Measurements from ENCODE around the gene PTCD1. TPM values are rescaled to one million over a fixed set of nuclear protein-coding genes. Genes with fewer than 3 reads are reported as not detected.
"Not testable (repeated sequence)": the region's sequence is repeated elsewhere in the genome, so short reads cannot be mapped to it uniquely, and the experiment has no call there.

PTCD1 gene
- total RNA-seq, 2 experiments from 2014 or later, result 6.6 to 7.5 TPM

DNA sequence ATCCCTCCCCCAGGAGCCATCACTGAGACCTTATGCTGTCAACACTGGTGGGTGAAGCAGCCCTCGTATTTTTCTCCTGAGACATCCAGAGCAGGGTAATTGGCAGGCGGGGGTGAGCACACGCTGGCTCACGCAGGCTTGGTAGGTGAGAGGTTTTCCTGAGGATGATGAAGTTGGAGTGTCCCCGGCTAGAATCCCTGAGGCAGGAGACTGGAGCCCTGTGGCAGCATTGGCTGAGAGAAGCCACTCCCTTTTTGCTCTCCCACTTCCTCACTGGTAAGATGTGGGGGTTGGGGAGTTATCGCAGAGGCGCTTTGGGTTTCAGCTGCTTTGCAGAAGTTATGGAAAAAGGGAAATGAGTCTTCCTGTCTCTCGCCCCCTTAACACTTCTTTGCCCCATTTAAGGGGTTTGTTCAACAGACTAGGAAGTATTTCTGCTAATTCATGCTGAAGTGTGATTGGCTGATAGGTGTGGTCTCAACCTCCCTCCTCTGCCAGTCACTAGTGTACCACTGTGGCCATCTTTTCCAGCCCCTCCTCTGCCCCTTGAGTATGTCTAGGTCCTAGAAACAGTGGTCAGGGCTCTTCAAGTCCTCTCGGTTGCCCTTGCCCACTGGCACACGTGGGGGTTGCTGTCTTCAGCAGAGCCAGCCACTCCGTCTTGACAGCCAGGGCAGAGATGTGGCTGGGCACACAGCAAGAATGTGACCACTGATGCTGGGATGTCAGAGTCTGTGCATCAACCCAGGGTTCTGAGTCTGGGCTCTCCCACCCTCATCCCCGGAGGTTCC lies 58.4 kb downstream of the PTCD1 start:
- H3K27me3 Mint-ChIP-seq, result no peaks in the 10 kb centered on the region
- ChIA-PET CTCF (interaction anchor here (0.5 to 1.5 kb wide), 2 partner anchors 10 to 13 kb away, joined by 3 read pairs; no protein-coding TSS in a partner anchor), POLR2A (interaction anchor here (0.9 to 8.2 kb wide), 8 partner anchors 11 to 178 kb away, joined by 3 to 93 read pairs (median 8); partner anchors contain the start of genes BUD31, PDAP1 and ZNF655)
- H3K36me3 Mint-ChIP-seq (ENCODE audit: low read depth), result peaks cover 57% of the 10 kb centered on the region
- peaks cover 63% of the 10 kb centered on the region for H3K4me1 Mint-ChIP-seq
- no peaks in the 10 kb centered on the region for H3K9me3 Mint-ChIP-seq
- H3K4me3 Mint-ChIP-seq, result peak overlapping the region; percentile 77
- H3K27ac Mint-ChIP-seq, result peak overlapping the region; percentile 97
- peak; percentile 54 for DNase-seq

DNA sequence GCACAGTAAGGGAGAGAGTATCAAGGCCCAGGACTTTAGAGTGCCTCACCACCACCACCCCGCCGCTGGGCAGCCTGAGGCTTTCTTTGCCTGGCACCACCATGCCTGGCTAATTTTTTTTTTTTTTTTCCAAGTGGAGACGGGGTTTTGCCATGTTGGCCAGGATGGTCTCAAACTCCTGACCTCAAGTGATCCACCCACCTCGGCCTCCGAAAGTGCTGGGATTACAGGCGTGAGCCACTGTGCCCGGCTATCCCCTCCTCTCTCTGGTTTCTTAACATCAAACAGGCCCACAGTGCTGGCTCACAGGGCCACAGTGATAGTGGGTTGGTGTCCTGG lies 58.9 kb downstream of the PTCD1 start:
- Mint-ChIP-seq H3K27ac (peak overlapping the region; percentile 97), H3K36me3 (ENCODE audit: low read depth) (peaks cover 57% of the 10 kb centered on the region), H3K4me1 (peaks cover 62% of the 10 kb centered on the region), H3K4me3 (peak overlapping the region; percentile 77)
- H3K27me3 Mint-ChIP-seq, H3K9me3 Mint-ChIP-seq, DNase-seq: not testable (repeated sequence)
- CTCF ChIA-PET, result interaction anchor here (0.5 to 1.5 kb wide), 2 partner anchors 9 to 12 kb away, joined by 3 read pairs; no protein-coding TSS in a partner anchor
- POLR2A ChIA-PET, result interaction anchor here (0.7 to 8.2 kb wide), 10 partner anchors 11 to 178 kb away, joined by 3 to 93 read pairs (median 4); partner anchors contain the start of genes BUD31, CPSF4, PDAP1 and PTCD1

DNA sequence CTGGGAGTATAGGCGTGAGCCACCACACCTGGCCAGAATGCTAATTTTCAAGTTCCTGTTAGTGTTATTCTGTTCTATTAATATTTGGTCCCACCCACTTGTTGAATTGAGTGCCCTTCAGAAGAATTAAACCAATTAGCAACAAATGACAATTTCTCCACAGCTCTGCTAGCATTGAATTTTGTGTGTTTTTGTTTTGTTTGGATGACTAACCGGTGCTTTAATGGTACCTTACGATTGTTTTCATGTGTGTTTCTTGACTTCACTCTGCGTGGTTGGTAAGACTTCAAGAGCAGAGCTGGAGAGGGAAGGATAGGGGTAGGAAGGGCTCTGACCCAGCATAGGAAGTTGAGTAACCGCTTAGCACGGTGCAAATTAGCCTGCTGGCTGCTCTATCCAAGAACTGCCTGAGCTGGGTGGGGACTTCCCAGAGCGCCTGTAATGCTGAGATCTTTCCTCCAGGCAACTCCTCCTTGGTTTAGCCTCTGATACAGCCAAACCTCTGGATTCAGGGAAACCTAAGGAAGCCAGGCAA lies 59.5 kb downstream of the PTCD1 start:
- POLR2A ChIA-PET, result interaction anchor here (0.6 to 8.2 kb wide), 11 partner anchors 10 to 179 kb away, joined by 3 to 93 read pairs (median 4); partner anchors contain the start of genes BUD31, CPSF4, PDAP1 and PTCD1
- Mint-ChIP-seq H3K27me3 (no peaks in the 10 kb centered on the region), H3K4me3 (peak overlapping the region; percentile 77), H3K36me3 (ENCODE audit: low read depth) (peaks cover 53% of the 10 kb centered on the region), H3K27ac (peak overlapping the region; percentile 97), H3K9me3 (no peaks in the 10 kb centered on the region), H3K4me1 (peaks cover 57% of the 10 kb centered on the region)
- peak; percentile 56 for DNase-seq
- CTCF ChIA-PET, result interaction anchor here (1.5 kb wide), 1 partner anchor 9 kb away, joined by 3 read pairs; no protein-coding TSS in a partner anchor

DNA sequence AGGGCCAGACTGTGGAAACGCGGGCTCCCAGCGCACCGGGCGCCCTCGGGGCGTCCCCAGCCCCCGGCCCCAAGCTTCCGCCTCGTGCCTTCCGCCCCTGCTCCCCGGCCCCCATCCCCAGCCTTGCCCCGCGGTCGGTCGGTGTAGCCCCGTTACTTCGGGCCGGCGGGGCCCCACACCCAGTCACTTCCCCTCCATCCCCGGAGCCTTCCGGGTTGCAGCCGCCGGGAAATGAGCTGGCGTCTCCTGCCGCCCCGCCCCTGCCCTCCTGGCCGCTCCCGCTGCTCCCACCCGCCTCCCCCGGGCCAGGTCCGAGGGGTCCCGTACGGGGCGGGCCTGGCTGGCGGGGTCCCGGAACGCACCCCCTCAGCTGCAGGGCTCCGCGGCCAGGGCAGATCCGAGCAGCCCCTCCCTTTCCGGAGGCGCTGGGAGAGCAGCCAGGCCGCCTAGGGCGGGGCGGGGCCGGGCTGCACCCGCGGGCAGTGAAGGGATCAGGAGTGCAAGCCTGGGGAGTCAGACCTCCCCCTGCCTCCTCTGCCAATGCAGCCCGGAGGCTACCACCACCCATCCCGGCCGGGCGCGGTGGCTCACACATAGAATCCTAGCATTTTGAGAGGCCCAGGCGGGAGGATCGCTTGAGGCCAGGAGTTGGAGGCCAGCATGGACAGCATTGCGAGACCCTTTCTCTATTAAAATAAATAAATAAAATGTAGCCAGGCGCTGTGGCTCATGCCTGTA lies 63.4 kb downstream of the PTCD1 start:
- Mint-ChIP-seq H3K36me3 (ENCODE audit: low read depth) (peaks cover 30% of the 10 kb centered on the region), H3K4me3 (peak overlapping the region; percentile 80), H3K4me1 (peaks cover 46% of the 10 kb centered on the region), H3K27me3 (no peaks in the 10 kb centered on the region), H3K27ac (peak overlapping the region; percentile 83), H3K9me3 (no peaks in the 10 kb centered on the region)
- DNase-seq, result peak; percentile 79
- ChIA-PET CTCF (interaction anchor here (1.4 kb wide), 1 partner anchor 11 kb away, joined by 3 read pairs; no protein-coding TSS in a partner anchor), POLR2A (interaction anchor here (0.6 to 8.2 kb wide), 16 partner anchors 8 to 183 kb away, joined by 3 to 93 read pairs (median 4); partner anchors contain the start of genes BUD31, PDAP1, ZKSCAN5 and ZNF655)

DNA sequence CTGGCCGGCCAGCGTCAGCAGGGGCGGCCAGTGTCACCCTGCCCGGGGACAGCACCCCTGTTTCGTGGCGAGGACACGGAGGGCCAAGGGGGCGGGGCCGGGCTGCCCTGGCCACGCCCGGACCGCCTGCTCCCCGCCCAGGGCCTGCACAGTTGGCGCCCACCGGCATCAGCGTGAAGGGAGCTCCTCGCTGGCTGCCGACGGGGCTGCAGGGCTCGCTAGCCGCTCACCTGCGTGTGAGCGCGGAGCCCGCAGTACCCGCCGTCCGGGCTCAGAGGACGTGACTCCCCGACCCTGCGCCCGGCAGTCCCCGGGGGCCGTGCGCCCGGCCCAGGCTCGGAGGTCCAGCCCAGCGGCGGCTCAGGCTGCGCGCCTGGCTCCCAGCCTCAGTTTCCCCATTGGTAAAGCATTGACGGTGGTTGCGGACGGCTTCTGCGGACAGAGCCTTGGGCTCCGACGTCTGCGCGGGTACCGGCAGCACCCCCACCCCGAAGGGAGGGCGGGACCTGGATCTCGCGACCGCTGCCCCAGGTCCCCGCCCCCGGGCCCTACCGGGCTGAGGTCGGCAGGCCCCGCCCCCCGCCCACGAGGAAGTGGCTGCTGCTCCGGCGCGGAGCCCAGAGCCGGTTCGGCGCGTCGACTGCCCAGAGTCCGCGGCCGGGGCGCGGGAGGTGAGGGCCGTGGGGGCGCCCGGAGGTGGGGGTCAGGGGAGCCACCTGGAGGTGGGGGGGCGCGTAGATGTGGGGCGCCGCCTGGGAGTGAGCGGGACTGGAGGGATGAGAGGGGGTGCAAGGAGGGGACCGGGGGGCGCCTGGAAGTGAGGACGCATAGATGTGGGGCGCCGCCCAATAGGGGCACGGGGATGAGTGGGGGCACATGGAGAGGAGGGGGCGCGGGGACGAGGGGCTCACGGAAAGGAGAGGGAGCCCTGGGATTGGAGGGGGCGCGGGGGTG lies 64.2 kb downstream of the PTCD1 start, which contains the start of gene ARPC1B:
Gene ARPC1B, plus strand, starts transcription at position 620 of the 954 bp plus-strand sequence. CDS start 10,985 bp downstream, outside the sequence.
- ChIA-PET CTCF (interaction anchor here (1.4 kb wide), 1 partner anchor 12 kb away, joined by 3 read pairs; no protein-coding TSS in a partner anchor), POLR2A (interaction anchor here (0.5 to 8.2 kb wide), 16 partner anchors 7 to 184 kb away, joined by 3 to 93 read pairs (median 4); partner anchors contain the start of genes BUD31, PDAP1 and ZNF655)
- DNase-seq, result peak; percentile 87
- Mint-ChIP-seq H3K4me1 (peaks cover 48% of the 10 kb centered on the region), H3K9me3 (no peaks in the 10 kb centered on the region), H3K27me3 (no peaks in the 10 kb centered on the region), H3K4me3 (peak within 1 kb of the TSS; percentile 80), H3K36me3 (ENCODE audit: low read depth) (peaks cover 25% of the 10 kb centered on the region), H3K27ac (peak within 1 kb of the TSS; percentile 83)

DNA sequence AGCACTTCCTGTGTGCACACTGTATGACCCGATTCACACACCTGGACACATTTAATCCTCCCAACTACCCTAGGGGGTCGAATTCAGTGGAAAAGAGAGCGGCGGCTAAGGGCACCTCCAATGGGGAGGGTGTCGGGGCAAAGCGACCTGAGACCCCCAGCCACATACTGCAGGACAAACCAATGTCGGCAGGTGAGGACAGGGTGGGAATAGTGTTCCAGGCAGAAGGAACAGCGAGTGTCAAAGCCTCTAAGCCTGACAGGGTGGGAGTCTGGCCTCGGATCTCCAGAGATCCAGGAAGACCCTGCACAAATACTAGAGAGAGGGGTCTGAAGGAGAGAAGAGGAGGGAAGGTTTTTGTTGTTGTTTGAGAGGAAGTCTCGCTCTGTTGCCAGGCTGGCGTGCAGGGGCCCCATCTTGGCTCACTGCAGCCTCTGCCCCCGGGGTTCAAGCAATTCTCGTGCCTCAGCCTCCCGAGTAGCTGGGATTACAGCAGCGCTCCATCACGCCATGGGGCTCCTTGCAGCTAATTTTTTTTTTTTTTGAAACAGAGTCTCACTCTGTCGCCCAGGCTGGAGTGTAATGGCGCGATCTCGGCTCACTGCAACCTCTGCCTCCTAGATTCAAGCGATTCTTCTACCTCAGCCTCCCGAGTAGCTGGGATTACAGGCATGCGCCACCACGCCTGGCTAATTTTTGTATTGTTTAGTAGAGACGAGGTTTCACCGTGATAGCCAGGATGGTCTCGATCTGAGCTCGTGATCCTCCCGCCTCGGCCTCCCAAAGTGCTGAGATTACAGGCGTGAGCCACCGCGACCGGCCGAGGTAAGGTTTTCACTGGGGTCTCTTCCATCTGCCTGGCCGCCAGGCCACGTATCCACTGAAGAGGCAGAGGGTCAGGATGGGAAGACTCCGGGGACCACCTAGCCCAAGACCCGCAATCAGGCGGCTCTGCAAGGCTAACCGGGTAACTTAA lies 65.2 kb downstream of the PTCD1 start:
- no peaks in the 10 kb centered on the region for H3K27me3 Mint-ChIP-seq
- CTCF ChIA-PET, result no interaction called here
- H3K9me3 Mint-ChIP-seq, result no peaks in the 10 kb centered on the region
- H3K36me3 Mint-ChIP-seq (ENCODE audit: low read depth), result peaks cover 24% of the 10 kb centered on the region
- POLR2A ChIA-PET, result interaction anchor here (0.6 to 8.2 kb wide), 8 partner anchors 13 to 42 kb away, joined by 3 to 93 read pairs (median 6); partner anchors contain the start of genes BUD31 and PDAP1
- DNase-seq, result no peak
- peak overlapping the region; percentile 69 for H3K4me3 Mint-ChIP-seq
- H3K27ac Mint-ChIP-seq, result peak overlapping the region; percentile 63
- peaks cover 48% of the 10 kb centered on the region for H3K4me1 Mint-ChIP-seq

DNA sequence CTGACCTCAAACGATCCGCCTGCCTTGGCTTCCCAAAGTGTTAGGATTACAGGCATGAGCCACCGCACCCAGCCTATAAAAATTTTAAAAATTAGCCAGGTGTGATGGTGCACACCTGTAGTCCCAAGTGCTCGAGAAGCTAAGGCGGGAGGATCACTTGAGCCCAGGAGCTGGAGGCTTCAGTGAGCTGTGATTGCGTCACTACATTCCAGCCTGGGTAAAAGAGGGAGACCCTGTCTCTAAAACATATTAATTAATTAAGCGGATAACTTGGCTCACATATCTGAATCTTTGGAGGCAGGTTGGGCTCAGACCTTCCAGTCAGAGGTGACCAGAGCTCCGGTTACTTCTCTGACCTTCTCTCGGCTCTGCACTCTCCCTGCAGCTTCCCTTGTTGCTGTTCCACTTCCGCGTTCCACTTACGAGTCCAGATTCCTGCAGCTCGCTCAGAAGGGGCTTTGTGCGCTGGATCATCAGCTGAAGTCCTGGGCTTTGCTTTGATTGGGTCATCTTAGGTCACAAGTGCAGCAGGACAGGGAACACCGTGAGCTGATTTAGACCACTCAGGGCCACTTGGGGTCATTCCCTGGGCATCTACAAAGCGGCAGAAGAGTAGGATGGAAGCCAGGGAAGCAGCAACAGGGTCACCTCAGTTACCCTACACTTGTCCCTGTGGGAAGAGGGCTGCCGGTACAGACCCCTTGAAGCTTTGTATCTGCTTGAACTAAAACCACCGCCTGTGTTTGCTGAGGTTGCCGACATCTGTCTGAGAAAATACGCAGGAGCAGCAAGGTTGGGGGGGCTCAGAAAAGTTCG lies 66.1 kb downstream of the PTCD1 start:
- DNase-seq, result no peak
- POLR2A ChIA-PET, result interaction anchor here (1.0 to 1.2 kb wide), 2 partner anchors 15 to 37 kb away, joined by 3 to 4 read pairs; partner anchors contain the start of gene BUD31
- no peaks in the 10 kb centered on the region for H3K27me3 Mint-ChIP-seq

DNA sequence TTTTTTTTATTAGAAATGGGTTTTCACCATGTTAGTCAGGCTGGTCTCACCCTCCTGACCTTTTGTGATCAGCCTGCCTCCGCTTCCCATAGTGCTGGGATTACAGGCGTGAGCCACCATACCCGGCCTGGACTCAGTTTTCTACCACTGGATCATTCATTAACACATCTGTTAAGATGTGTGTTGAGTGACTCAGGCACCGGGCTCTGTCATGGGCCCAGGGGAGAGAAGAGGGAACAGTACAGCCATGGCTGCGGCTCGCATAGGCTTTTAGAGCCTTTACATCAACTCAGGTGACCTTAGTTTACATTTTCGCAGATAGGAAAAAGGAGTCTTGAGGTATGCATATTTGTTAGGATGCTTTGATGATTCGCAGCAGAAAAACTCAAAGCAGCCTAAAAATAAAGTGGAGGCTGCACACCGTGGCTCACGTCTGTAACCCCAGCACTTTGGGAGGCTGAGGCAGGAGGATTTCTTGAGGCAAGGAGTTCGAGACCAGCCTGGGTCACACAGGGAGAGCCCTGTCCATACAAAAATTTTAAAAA lies 67.2 kb downstream of the PTCD1 start:
- POLR2A ChIA-PET, result interaction anchor here (1.2 kb wide), 1 partner anchor 16 kb away, joined by 3 read pairs; no protein-coding TSS in a partner anchor

More for the DNA sequence above, 66.1 kb downstream of the PTCD1 start:
- Mint-ChIP-seq H3K9me3 (no peaks in the 10 kb centered on the region), H3K27ac (no peak overlapping the region), H3K4me3 (peak overlapping the region; percentile 69), H3K4me1 (peaks cover 41% of the 10 kb centered on the region), H3K36me3 (ENCODE audit: low read depth) (peaks cover 17% of the 10 kb centered on the region)
- CTCF ChIA-PET, result no interaction called here

DNA sequence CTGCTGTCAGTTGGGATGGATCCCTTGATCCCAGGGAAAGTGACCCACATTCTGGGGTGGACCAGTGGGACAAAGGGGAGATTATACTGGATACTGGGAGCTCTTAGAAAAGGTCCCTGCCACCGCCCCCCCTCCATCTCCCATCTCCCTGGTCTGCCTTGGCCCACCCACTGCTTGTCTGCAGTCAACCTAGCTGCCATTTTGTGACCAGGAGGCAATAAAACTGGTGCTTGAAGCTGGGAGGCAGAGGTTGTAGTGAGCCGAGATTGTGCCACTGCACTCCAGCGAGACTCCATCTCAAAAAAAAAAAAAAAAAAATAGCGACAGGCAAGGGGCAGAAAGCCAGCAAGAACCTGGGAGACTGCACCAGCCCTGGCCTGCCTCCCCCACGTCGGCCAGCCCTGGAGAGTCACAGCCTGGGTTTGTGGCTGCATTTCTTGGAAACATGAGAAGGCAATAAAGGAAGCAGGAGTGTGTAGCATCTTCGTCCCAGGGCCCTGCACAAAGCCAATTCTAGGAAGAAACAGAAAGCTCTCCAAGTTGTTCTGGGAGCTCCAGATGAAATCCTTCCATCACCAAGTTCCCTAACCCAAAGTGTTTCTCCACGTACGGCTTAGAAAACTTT lies 68.7 kb downstream of the PTCD1 start:
- ChIA-PET CTCF (interaction anchor here (1.3 kb wide), 1 partner anchor 9 kb away, joined by 3 read pairs; no protein-coding TSS in a partner anchor), POLR2A (interaction anchor here (0.8 to 1.2 kb wide), 5 partner anchors 10 to 102 kb away, joined by 3 read pairs; no protein-coding TSS in a partner anchor)
- Mint-ChIP-seq H3K27me3 (no peaks in the 10 kb centered on the region), H3K9me3 (no peaks in the 10 kb centered on the region), H3K4me3 (no peak overlapping the region), H3K4me1 (peaks cover 32% of the 10 kb centered on the region), H3K27ac (peak overlapping the region; percentile 21), H3K36me3 (ENCODE audit: low read depth) (peaks cover 23% of the 10 kb centered on the region)
- no peak for DNase-seq

More for the DNA sequence above, 67.2 kb downstream of the PTCD1 start:
- peaks cover 35% of the 10 kb centered on the region for H3K4me1 Mint-ChIP-seq
- no peaks in the 10 kb centered on the region for H3K9me3 Mint-ChIP-seq
- H3K4me3 Mint-ChIP-seq, result no peak overlapping the region
- no peaks in the 10 kb centered on the region for H3K27me3 Mint-ChIP-seq
- H3K27ac Mint-ChIP-seq, result no peak overlapping the region
- CTCF ChIA-PET, result interaction anchor here (1.3 kb wide), 1 partner anchor 8 kb away, joined by 3 read pairs; no protein-coding TSS in a partner anchor
- no peak for DNase-seq
- H3K36me3 Mint-ChIP-seq (ENCODE audit: low read depth), result peaks cover 16% of the 10 kb centered on the region
